ENCODE data around the gene TCERG1L. TPM values are rescaled to one million over a fixed set of nuclear protein-coding genes. Genes with fewer than 3 reads are reported as not detected.

TCERG1L gene
- total RNA-seq, 1 experiment from 2014 or later, result not detected

DNA sequence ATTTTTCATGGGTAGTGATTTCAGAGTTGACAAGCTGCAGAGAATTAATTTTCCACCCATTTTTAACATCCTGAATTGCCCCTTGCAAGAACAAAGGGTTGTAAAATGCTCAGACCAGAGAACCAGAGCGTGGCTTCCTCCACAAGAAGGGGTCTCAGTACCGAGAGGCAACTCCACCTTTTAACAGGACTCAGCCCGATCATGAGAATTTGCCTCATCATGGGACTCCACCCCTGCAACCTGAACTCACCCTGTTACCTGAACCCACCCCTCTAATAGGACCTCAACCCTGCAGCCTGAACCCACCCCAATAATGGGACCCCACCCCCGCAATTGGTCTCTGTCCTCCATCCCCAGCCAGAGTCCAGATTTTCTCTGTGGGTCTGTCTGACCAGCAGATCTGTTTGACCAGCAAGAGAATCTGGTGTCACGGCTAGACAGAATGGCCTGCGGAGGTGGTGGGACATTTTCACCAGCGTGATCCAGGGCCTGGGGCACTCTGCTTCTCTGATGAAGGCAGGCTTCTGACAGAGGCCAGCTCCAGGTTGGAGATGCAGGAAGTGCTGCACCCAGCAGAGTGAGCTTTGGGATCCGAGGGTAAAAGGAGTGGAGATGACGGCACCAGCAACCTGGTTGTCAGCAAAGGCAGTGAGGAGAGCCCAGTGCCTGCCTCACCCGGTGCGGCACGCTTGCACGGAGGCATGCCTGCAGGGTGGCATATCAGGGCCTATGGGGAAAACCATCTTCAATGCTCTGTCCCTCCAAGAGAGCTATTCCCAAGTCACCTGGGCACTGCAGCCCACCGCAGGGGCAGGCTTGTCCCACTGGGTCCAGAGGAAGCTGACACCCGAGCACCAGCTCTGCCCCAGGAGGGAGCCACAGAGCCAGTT is 136.6 kb downstream of the TCERG1L start:
- TF ChIP-seq CTCF (IDR thresholded peaks at IDR 0.05) (no peak), SIN3A (IDR thresholded peaks at IDR 0.05; ENCODE audit: borderline replicate concordance, insufficient read depth, low read depth, low read length) (no peak), POLR2AphosphoS5 (IDR thresholded peaks at IDR 0.05; ENCODE audit: low read depth, low read length) (no peak), TCF7L2 (IDR thresholded peaks at IDR 0.05; ENCODE audit: low read depth, low read length) (no peak)
- TF ChIP-seq, protein P1, sequence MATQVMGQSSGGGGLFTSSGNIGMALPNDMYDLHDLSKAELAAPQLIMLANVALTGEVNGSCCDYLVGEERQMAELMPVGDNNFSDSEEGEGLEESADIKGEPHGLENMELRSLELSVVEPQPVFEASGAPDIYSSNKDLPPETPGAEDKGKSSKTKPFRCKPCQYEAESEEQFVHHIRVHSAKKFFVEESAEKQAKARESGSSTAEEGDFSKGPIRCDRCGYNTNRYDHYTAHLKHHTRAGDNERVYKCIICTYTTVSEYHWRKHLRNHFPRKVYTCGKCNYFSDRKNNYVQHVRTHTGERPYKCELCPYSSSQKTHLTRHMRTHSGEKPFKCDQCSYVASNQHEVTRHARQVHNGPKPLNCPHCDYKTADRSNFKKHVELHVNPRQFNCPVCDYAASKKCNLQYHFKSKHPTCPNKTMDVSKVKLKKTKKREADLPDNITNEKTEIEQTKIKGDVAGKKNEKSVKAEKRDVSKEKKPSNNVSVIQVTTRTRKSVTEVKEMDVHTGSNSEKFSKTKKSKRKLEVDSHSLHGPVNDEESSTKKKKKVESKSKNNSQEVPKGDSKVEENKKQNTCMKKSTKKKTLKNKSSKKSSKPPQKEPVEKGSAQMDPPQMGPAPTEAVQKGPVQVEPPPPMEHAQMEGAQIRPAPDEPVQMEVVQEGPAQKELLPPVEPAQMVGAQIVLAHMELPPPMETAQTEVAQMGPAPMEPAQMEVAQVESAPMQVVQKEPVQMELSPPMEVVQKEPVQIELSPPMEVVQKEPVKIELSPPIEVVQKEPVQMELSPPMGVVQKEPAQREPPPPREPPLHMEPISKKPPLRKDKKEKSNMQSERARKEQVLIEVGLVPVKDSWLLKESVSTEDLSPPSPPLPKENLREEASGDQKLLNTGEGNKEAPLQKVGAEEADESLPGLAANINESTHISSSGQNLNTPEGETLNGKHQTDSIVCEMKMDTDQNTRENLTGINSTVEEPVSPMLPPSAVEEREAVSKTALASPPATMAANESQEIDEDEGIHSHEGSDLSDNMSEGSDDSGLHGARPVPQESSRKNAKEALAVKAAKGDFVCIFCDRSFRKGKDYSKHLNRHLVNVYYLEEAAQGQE (IDR thresholded peaks at IDR 0.05; ENCODE audit: insufficient read depth in 1 of 2, low read depth in 2 of 2, low read length in 1 of 2), result no peak
- H3K4me1 ChIP-seq (ENCODE audit: control insufficient read depth, insufficient read depth, low read length), result no peaks in the 10 kb centered on the region
- DNase-seq (ENCODE audit: low read depth, low spot score) (no peak), ATAC-seq (no peak)
- CTCF ChIA-PET, result no interaction called here
- no peak overlapping the region for H3K4me3 ChIP-seq (ENCODE audit: low read depth in 2 of 2, low read length in 2 of 2)
- no peaks in the 10 kb centered on the region for H3K36me3 ChIP-seq (ENCODE audit: control insufficient read depth, insufficient read depth, low read length)
- H3K9me3 ChIP-seq (ENCODE audit: control insufficient read depth, insufficient read depth, low read depth, low read length), result no peaks in the 10 kb centered on the region; the same call in 1 of the 2 replicates
- no TSS peak for BruUV-seq (replicated peaks)
- H3K27ac ChIP-seq (ENCODE audit: low read length), result no peak overlapping the region
- no peaks in the 10 kb centered on the region for H3K27me3 ChIP-seq (ENCODE audit: control insufficient read depth, insufficient read depth, low read length)
- POLR2A ChIA-PET, result no interaction called here
- in situ Hi-C loops (cut with HindIII; ENCODE audit: low pct_unique_long_range_greater_than_20kb, low sequenced_read_pairs) (no loop called here), intact Hi-C loops (cut with micrococcal nuclease; ENCODE audit: unreplicated experiment) (no loop called here)

DNA sequence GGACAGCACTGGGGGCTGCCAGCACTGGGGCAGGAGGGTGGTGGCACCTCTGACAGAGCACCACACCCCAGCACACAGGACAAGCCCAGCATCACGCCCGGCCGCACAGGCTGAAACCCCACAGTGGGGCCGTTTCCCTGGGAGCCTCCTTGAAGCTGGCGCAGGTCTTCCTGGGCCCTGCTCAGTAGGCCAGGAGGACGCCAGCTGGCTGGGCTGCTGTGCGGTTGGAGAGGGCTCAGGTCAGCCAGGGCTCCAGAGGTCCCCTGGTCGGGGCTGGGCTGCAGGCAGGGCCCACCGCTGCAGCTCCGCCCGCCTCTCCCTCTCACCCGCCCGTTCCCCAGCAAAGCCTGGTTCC is 137.3 kb downstream of the TCERG1L start:
- Histone ChIP-seq H3K27ac (ENCODE audit: low read length) (no peak overlapping the region), H3K27me3 (ENCODE audit: control insufficient read depth, insufficient read depth, low read length) (no peaks in the 10 kb centered on the region), H3K4me3 (ENCODE audit: low read depth in 2 of 2, low read length in 2 of 2) (no peak overlapping the region), H3K36me3 (ENCODE audit: control insufficient read depth, insufficient read depth, low read length) (no peaks in the 10 kb centered on the region), H3K4me1 (ENCODE audit: control insufficient read depth, insufficient read depth, low read length) (no peaks in the 10 kb centered on the region), H3K9me3 (ENCODE audit: control insufficient read depth, insufficient read depth, low read depth, low read length) (no peaks in the 10 kb centered on the region; the same call in 1 of the 2 replicates)
- ChIA-PET CTCF (no interaction called here), POLR2A (no interaction called here)
- TF ChIP-seq POLR2AphosphoS5 (IDR thresholded peaks at IDR 0.05; ENCODE audit: low read depth, low read length) (no peak), SIN3A (IDR thresholded peaks at IDR 0.05; ENCODE audit: borderline replicate concordance, insufficient read depth, low read depth, low read length) (no peak), CTCF (IDR thresholded peaks at IDR 0.05) (no peak), TCF7L2 (IDR thresholded peaks at IDR 0.05; ENCODE audit: low read depth, low read length) (no peak)
- TF ChIP-seq, protein P1 (IDR thresholded peaks at IDR 0.05; ENCODE audit: insufficient read depth in 1 of 2, low read depth in 2 of 2, low read length in 1 of 2), result no peak
- no TSS peak for BruUV-seq (replicated peaks)
- intact Hi-C loops (cut with micrococcal nuclease; ENCODE audit: unreplicated experiment), result no loop called here
- in situ Hi-C loops (cut with HindIII; ENCODE audit: low pct_unique_long_range_greater_than_20kb, low sequenced_read_pairs), result no loop called here
- DNase-seq (ENCODE audit: low read depth, low spot score), result no peak
- no peak for ATAC-seq

Measured in Panc1 (cell line).